Subcutaneous abdominal adipose tissue (tissue), 5 donors: ENCODE data around the gene BACE1-AS.

ENCODE experiments used
- H3K27ac ChIP-seq: one replicate; pipeline ENCODE4 v1.7.0; 2013; ENCODE audit warnings: low read depth, mild to moderate bottlenecking, inconsistent platforms, low read length, moderate library complexity
- H3K27me3 ChIP-seq, 5 donors: one replicate each; pipeline ENCODE4 v1.7.0; 2013; ENCODE audit warnings: low read length in 5 of 5, inconsistent platforms in 1 of 5; ENCODE audit not compliant: control insufficient read depth in 5 of 5, insufficient read depth in 4 of 5
- H3K36me3 ChIP-seq, 5 donors: one replicate each; pipeline ENCODE4 v1.7.0; 2013; ENCODE audit warnings: low read length in 5 of 5; ENCODE audit not compliant: control insufficient read depth in 5 of 5, insufficient read depth in 5 of 5
- H3K4me1 ChIP-seq, 5 donors: one replicate each; pipeline ENCODE4 v1.7.0; 2013; ENCODE audit warnings: low read length in 5 of 5, mild to moderate bottlenecking in 3 of 5, moderate library complexity in 1 of 5; ENCODE audit not compliant: control insufficient read depth in 5 of 5, insufficient read depth in 5 of 5
- H3K4me3 ChIP-seq, 5 donors: one replicate each; pipeline ENCODE4 v1.7.0; 2013; ENCODE audit warnings: low read length in 5 of 5, low read depth in 1 of 5
- H3K9ac ChIP-seq, 5 donors: one replicate each; pipeline ENCODE4 v1.7.0; 2013; ENCODE audit warnings: low read length in 5 of 5, mild to moderate bottlenecking in 4 of 5, moderate library complexity in 3 of 5
- H3K9me3 ChIP-seq, 5 donors: one replicate each; pipeline ENCODE4 v1.7.0; 2013; ENCODE audit warnings: low read length in 5 of 5; ENCODE audit not compliant: control insufficient read depth in 5 of 5
- donor health status: healthy.
- donor health status: healthy.
- donor health status: healthy.
- donor health status: healthy.
- donor health status: healthy.

Gene BACE1-AS

DNA sequence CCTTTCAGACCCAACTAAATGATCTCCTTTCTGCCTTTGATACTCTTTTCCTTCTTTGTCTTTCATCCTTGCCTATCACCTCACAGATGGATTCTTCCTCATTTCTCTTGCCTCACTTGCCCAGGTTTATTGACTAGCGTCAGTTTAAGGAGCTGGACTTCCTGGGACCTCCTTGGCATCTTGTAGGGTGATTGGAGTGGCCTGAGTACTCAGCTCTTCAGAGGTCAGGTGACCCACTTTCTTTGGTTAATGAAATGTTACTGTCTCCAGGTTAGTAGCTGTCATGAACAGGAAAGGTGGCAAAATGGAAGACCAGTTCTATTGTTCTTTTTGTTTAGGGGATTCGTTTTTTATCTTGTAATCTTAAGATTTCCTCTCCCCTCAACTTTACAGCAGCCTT, 4.6 kb upstream of the BACE1-AS start:
- no peak overlapping the region for H3K27ac ChIP-seq
- no peak overlapping the region for H3K4me3 ChIP-seq
- no peak overlapping the region for H3K9ac ChIP-seq
- no peaks in the 10 kb centered on the region for H3K4me1 ChIP-seq
- H3K9me3 ChIP-seq: no peaks in the 10 kb centered on the region
- H3K36me3 ChIP-seq: peaks cover 32 to 97% (median 87%) of the 10 kb centered on the region in 5 donors
- H3K27me3 ChIP-seq: no peaks in the 10 kb centered on the region

DNA sequence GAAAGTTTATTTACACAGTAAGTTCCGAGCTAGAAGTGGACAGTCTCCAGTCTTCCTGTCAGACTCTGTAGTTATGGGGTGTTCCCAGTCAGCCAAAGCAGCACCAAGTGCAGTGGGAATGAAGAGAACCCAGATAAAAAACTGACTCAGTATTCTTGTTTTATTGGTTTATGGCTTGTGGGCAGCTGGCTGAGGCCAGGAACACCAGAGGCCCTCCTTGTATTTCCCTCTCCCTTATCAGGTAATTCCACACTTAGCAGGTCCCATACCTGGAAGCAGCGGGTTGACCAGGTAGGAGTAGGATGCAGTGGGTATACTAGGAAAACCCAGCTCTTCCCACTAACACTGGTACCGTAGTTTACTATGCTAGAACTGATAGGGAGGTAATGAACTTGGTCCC, 3.5 kb upstream of the BACE1-AS start:
- Histone ChIP-seq H3K9ac (no peak overlapping the region), H3K4me3 (no peak overlapping the region), H3K4me1 (no peaks in the 10 kb centered on the region), H3K27ac (no peak overlapping the region), H3K9me3 (no peaks in the 10 kb centered on the region), H3K36me3 (peaks cover 34 to 92% (median 77%) of the 10 kb centered on the region in 5 donors), H3K27me3 (no peaks in the 10 kb centered on the region)

GRCh38 chr11:117289795-117290194, 1.4 kb upstream of the BACE1-AS start:
- Histone ChIP-seq H3K9ac (no peak overlapping the region), H3K27me3 (no peaks in the 10 kb centered on the region), H3K4me3 (no peak overlapping the region), H3K27ac (no peak overlapping the region), H3K36me3 (peaks cover 28 to 91% (median 70%) of the 10 kb centered on the region in 5 donors), H3K4me1 (no peaks in the 10 kb centered on the region), H3K9me3 (no peaks in the 10 kb centered on the region)

- Histone ChIP-seq H3K9ac (no peak overlapping the region), H3K27me3 (no peaks in the 10 kb centered on the region), H3K27ac (no peak overlapping the region), H3K4me1 (no peaks in the 10 kb centered on the region), H3K36me3 (peaks cover 9 to 81% (median 64%) of the 10 kb centered on the region in 5 donors), H3K4me3 (no peak overlapping the region), H3K9me3 (no peaks in the 10 kb centered on the region)
Measured at GRCh38 chr11:117292616-117293015, 1.5 kb downstream of the BACE1-AS start.

GRCh38 chr11:117295438-117296137, 4.4 kb downstream of the BACE1-AS start:
- peaks cover 3 to 51% (median 35%) of the 10 kb centered on the region in 5 donors for H3K36me3 ChIP-seq
- no peak overlapping the region for H3K4me3 ChIP-seq
- no peaks in the 10 kb centered on the region for H3K9me3 ChIP-seq
- no peak overlapping the region for H3K27ac ChIP-seq
- H3K4me1 ChIP-seq: peaks cover 0 to 9% (median 7%) of the 10 kb centered on the region in 5 donors
- no peaks in the 10 kb centered on the region for H3K27me3 ChIP-seq
- H3K9ac ChIP-seq: no peak overlapping the region

- H3K27ac ChIP-seq: no peak overlapping the region
- H3K9me3 ChIP-seq: no peaks in the 10 kb centered on the region
- no peak overlapping the region for H3K4me3 ChIP-seq
- peaks cover 3 to 38% (median 25%) of the 10 kb centered on the region in 5 donors for H3K36me3 ChIP-seq
- H3K27me3 ChIP-seq: no peaks in the 10 kb centered on the region
- peaks cover 0 to 9% (median 8%) of the 10 kb centered on the region in 5 donors for H3K4me1 ChIP-seq
- H3K9ac ChIP-seq: no peak overlapping the region
Measured at GRCh38 chr11:117296881-117297280, 5.7 kb downstream of the BACE1-AS start.

- peaks cover 0 to 9% (median 8%) of the 10 kb centered on the region in 5 donors for H3K4me1 ChIP-seq
- H3K9me3 ChIP-seq: no peaks in the 10 kb centered on the region
- no peaks in the 10 kb centered on the region for H3K27me3 ChIP-seq
- H3K27ac ChIP-seq: no peak overlapping the region
- no peak overlapping the region for H3K9ac ChIP-seq
- H3K36me3 ChIP-seq: peaks cover 0 to 29% (median 19%) of the 10 kb centered on the region in 5 donors
- no peak overlapping the region for H3K4me3 ChIP-seq
Measured at GRCh38 chr11:117298195-117298594, 7.0 kb downstream of the BACE1-AS start.

DNA sequence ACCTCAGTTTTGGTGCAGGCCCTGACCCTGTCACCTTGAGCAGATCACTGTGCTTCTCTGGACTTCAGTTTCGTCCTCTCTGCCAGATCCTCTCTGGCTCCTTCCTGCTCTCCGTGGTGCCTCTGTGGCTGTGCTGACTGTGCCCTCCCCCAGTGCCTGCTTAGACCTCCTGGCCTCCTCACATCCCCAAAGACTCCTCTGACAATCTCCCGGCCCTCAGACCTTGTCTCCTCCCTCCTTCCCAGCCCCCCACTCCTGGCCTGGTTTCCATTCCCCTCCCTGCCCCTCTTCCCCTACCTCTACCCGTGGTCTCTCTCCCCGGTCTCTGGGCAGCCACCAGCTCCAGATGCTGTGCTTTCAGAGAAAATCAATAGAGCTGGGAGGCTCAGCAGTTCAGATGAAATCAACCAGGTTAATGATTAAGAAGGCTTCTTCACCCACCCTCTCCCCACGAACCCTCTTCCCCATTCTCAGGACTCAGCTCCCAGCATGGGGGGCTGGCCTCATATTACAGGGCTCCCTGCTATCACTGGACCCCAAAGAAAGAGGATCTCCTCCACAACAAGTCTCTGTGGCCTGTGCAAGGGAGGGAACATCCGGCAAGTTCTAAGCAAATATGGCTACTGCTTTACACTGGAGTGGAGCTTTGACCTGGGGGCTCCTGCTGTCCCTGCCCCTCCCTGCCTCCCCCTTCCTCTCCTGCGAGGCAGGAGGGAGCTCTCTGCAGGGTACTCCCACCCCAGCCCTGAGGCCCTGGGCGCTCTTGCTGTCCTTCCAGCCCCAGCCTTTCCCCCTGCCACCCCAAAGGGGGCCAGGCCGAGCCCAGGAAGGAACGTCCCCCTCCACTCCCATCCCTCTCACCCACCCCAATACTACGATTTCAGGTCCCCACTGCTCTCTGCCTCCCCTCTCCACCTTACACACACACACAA, 8.5 kb downstream of the BACE1-AS start:
- H3K36me3 ChIP-seq: peaks cover 0 to 19% (median 14%) of the 10 kb centered on the region in 5 donors
- H3K27ac ChIP-seq: no peak overlapping the region
- no peaks in the 10 kb centered on the region for H3K27me3 ChIP-seq
- H3K4me1 ChIP-seq: peaks cover 0 to 9% (median 8%) of the 10 kb centered on the region in 5 donors
- no peaks in the 10 kb centered on the region for H3K9me3 ChIP-seq
- H3K4me3 ChIP-seq: no peak overlapping the region
- peak overlapping the region in 2 of 5 donors; percentile 31 to 41 for H3K9ac ChIP-seq

- peak overlapping the region in 2 of 5 donors; percentile 31 to 41 for H3K9ac ChIP-seq
Measured at GRCh38 chr11:117300283-117300663, 9.1 kb downstream of the BACE1-AS start.

DNA sequence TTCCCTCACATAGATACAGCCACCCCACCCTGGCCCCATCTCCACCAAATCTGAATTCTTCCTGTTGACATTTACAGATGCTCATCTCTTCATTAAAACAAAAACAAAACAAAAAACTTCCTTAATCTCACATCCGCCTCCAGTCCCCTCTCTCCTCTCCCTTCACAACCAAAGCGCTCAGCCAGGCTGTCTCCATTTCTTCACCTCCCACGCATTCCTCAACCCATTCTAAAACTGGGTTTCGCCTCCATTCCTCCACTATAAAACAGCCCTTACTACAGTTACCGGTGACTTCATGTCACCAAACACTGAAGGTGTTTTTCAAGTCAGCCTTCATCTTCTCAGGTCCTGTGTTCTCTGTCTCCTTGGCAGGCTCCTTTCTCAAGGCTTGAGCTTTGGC, 9.6 kb downstream of the BACE1-AS start:
- no peak overlapping the region for H3K27ac ChIP-seq
- H3K27me3 ChIP-seq: no peaks in the 10 kb centered on the region
- peaks cover 0 to 8% (median 3%) of the 10 kb centered on the region in 5 donors for H3K36me3 ChIP-seq
- peak overlapping the region in 1 of 5 donors; percentile 31 for H3K9ac ChIP-seq
- H3K4me1 ChIP-seq: peaks cover 0 to 9% (median 8%) of the 10 kb centered on the region in 5 donors
- H3K4me3 ChIP-seq: no peak overlapping the region
- H3K9me3 ChIP-seq: no peaks in the 10 kb centered on the region

More at GRCh38 chr11:117300283-117300663, 9.1 kb downstream of the BACE1-AS start:
- peaks cover 0 to 12% (median 8%) of the 10 kb centered on the region in 5 donors for H3K36me3 ChIP-seq
- H3K9me3 ChIP-seq: no peaks in the 10 kb centered on the region
- H3K27ac ChIP-seq: no peak overlapping the region
- no peak overlapping the region for H3K4me3 ChIP-seq
- H3K4me1 ChIP-seq: peaks cover 0 to 9% (median 8%) of the 10 kb centered on the region in 5 donors
- H3K27me3 ChIP-seq: no peaks in the 10 kb centered on the region
